Left lung (tissue), 10 donors: ENCODE measurements around the gene KLF13. TPM values are rescaled to one million over a fixed set of nuclear protein-coding genes. Genes with fewer than 3 reads are reported as not detected.

Experiments
- ATAC-seq: fragments of 200-7000 bp; cut with Tn5 transposase; one replicate; pipeline ENCODE4 v1.9.1; 2020; ENCODE audit warnings: moderate library complexity
- DNase-seq, 4 donors: peaks; one replicate each; pipeline ENCODE4 v3.0.0-alpha.2; 2013 to 2020
- H3K27ac ChIP-seq, 2 donors: fragments of 200-600 bp; sonication (generic) in 1 of 2; one replicate each; pipeline versions ENCODE4 v1.5.0 to v1.8.0; 2020 to 2021
- H3K27me3 ChIP-seq, 2 donors: fragments of 200-600 bp; sonication (generic) in 1 of 2; one replicate each; pipeline versions ENCODE4 v1.5.0 to v1.8.0; 2020 to 2021
- H3K36me3 ChIP-seq, 2 donors: fragments of 200-600 bp; sonication (generic) in 1 of 2; one replicate each; pipeline versions ENCODE4 v1.5.0 to v1.8.0; 2020 to 2021
- H3K4me1 ChIP-seq, 2 donors: fragments of 200-600 bp; one replicate each; pipeline ENCODE4 v1.8.0; 2021
- H3K4me3 ChIP-seq, 2 donors: fragments of 200-600 bp; sonication (generic) in 1 of 2; one replicate each; pipeline versions ENCODE4 v1.5.0 to v1.8.0; 2020 to 2021; ENCODE audit warnings: mild to moderate bottlenecking in 1 of 2
- H3K9me3 ChIP-seq, 2 donors: fragments of 200-600 bp; sonication (generic) in 1 of 2; one replicate each; pipeline versions ENCODE4 v1.5.0 to v1.8.0; 2020 to 2021
- intact Hi-C, 2 donors: fragments of 100-400 bp; cut with DNase I; formaldehyde crosslinking; loops; one replicate each; pipeline versions ENCODE4 v1.11.2 to v1.14.2; 2022
- polyA plus RNA-seq, 6 donors: library from polyadenylated mRNA; unstranded; fragments of 120-200 nt; gene quantifications; one replicate each; pipeline ENCODE4 v1.2.1, GENCODE V29; 2013; ENCODE audit not compliant: insufficient read length in 6 of 6
- total RNA-seq, 2 donors: library from RNA; stranded (reverse); fragmentation: NEBNext Ultra II Directional; extraction: Animal tissue kit (Norgen Biotek cat#: 25700); gene quantifications; one replicate each; pipeline ENCODE4 v1.2.1, GENCODE V29; 2021
- TF ChIP-seq, protein P1 (sequence below), 2 donors: fragments of 200-600 bp; sonication (generic) in 1 of 2; IDR thresholded peaks; one replicate each; pipeline versions ENCODE4 v1.5.0 to v1.8.0; 2021; ENCODE audit warnings: antibody characterized with exemption in 2 of 2
- donor health status: DM: no; HTN: yes; CAD: no.
- donor health status: DM: no; HTN: no; CAD: no.

Gene KLF13
- total and polyA plus RNA-seq, 8 donors: 44.7 to 116 (median 61.4) TPM

DNA sequence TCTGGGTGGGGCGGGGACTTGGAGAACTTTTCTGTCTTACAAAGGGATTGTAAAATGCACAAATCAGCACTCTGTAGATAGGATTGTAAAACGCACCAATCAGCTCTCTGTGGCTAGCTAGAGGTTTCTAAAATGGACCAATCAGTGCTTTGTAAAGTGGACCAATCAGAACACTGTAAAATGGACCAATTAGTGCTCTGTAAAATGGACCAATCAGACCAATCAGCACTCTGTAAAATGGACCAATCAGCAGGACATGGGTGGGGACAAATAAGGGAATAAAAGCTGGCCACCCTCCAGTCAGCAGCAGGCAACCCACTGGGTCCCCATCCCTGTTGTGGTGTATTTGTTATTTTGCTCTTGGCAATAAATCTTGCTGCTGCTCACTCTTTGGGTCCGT is 77.7 kb downstream of the KLF13 start:
- intact Hi-C loops: no loop called here
- no peak for ATAC-seq
- H3K4me1 ChIP-seq: peaks cover 0 to 20% of the 10 kb centered on the region in 2 donors
- H3K4me3 ChIP-seq: no peak overlapping the region
- TF ChIP-seq, protein P1, sequence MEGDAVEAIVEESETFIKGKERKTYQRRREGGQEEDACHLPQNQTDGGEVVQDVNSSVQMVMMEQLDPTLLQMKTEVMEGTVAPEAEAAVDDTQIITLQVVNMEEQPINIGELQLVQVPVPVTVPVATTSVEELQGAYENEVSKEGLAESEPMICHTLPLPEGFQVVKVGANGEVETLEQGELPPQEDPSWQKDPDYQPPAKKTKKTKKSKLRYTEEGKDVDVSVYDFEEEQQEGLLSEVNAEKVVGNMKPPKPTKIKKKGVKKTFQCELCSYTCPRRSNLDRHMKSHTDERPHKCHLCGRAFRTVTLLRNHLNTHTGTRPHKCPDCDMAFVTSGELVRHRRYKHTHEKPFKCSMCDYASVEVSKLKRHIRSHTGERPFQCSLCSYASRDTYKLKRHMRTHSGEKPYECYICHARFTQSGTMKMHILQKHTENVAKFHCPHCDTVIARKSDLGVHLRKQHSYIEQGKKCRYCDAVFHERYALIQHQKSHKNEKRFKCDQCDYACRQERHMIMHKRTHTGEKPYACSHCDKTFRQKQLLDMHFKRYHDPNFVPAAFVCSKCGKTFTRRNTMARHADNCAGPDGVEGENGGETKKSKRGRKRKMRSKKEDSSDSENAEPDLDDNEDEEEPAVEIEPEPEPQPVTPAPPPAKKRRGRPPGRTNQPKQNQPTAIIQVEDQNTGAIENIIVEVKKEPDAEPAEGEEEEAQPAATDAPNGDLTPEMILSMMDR (IDR thresholded peaks at IDR 0.05): no peak
- DNase-seq: no peak
- H3K36me3 ChIP-seq: peaks cover 0 to 2% of the 10 kb centered on the region in 2 donors
- peaks cover 0 to 4% of the 10 kb centered on the region in 2 donors for H3K9me3 ChIP-seq
- H3K27me3 ChIP-seq: no peaks in the 10 kb centered on the region
- no peak overlapping the region for H3K27ac ChIP-seq

GRCh38 chr15:31405200-31405920 is 78.7 kb downstream of the KLF13 start:
- Histone ChIP-seq H3K4me3 (no peak overlapping the region), H3K27me3 (no peaks in the 10 kb centered on the region), H3K27ac (peak overlapping the region in 1 of 2 donors; percentile 18), H3K9me3 (peaks cover 0 to 8% of the 10 kb centered on the region in 2 donors), H3K36me3 (peaks cover 0 to 2% of the 10 kb centered on the region in 2 donors), H3K4me1 (peaks cover 0 to 20% of the 10 kb centered on the region in 2 donors)
- DNase-seq (no peak), ATAC-seq (peak; percentile 25)
- intact Hi-C loops: no loop called here
- TF ChIP-seq, protein P1 (IDR thresholded peaks at IDR 0.05): no peak

DNA sequence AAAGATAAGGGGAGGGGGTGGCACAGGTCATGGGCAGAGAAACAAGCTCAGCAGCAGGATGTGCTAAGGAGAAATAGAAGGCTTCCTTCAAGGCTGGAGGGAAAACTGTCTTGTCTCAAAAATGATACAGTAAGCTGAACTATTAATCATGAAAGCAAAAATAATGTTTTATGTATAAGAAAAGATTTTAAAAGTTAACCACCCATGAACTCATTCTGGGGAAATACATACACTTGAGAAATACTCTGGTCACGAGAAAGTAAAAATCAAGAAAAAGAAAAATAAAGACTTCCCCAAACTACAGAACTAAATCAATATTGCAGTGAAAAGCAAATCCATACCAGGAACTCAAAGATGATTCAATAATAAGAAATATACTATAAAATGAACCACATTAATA is 80.7 kb downstream of the KLF13 start:
- peaks cover 0 to 8% of the 10 kb centered on the region in 2 donors for H3K9me3 ChIP-seq
- DNase-seq (no peak), ATAC-seq (no peak)
- intact Hi-C loops: no loop called here
- no peaks in the 10 kb centered on the region for H3K27me3 ChIP-seq
- H3K27ac ChIP-seq: no peak overlapping the region
- peaks cover 0 to 2% of the 10 kb centered on the region in 2 donors for H3K36me3 ChIP-seq
- peaks cover 0 to 20% of the 10 kb centered on the region in 2 donors for H3K4me1 ChIP-seq
- TF ChIP-seq, protein P1 (IDR thresholded peaks at IDR 0.05): no peak
- H3K4me3 ChIP-seq: no peak overlapping the region

DNA sequence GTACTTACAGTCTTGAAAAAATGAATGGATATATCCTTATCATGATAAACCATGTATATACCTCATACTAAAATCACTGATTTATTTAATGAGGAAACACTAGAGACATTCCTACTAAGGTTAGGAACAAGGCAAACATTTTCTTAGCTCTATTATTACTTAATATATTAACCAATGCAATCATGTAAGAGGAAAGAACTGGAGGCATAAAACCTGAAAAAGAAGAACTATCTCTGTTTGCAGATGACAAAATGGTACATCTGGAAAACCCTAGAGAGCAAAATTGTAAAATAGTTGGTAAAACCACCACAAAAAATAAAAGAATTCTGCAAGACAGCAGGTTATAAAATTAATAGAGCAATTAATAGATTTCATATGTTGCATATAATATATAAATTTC is 81.2 kb downstream of the KLF13 start:
- DNase-seq: no peak
- Histone ChIP-seq H3K27ac (no peak overlapping the region), H3K36me3 (peaks cover 0 to 2% of the 10 kb centered on the region in 2 donors), H3K27me3 (no peaks in the 10 kb centered on the region), H3K4me3 (no peak overlapping the region), H3K4me1 (peaks cover 0 to 20% of the 10 kb centered on the region in 2 donors), H3K9me3 (peaks cover 0 to 8% of the 10 kb centered on the region in 2 donors)
- TF ChIP-seq, protein P1 (IDR thresholded peaks at IDR 0.05): no peak
- intact Hi-C loops: no loop called here
- ATAC-seq: no peak

DNA sequence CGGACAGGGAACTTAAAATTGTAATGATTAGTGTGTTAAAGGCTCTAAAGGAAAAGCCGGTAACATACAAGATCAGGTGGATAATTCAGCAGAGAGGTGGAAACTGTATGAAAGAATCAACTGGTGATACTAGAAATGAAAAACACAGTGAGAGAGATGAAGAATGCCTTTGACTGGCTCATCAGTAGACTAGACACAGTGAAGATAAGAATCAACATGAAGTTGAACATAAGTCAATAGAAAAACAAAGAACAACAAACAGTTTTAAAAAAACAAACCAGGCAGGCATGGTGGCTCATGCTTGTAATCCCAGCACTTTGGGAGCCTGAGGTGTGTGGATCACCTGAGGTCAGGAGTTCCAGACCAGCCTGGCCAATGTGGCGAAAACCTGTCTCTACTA is 82.1 kb downstream of the KLF13 start:
- TF ChIP-seq, protein P1 (IDR thresholded peaks at IDR 0.05): no peak
- DNase-seq (no peak), ATAC-seq (no peak)
- peaks cover 0 to 2% of the 10 kb centered on the region in 2 donors for H3K36me3 ChIP-seq
- H3K4me1 ChIP-seq: peaks cover 0 to 20% of the 10 kb centered on the region in 2 donors
- peaks cover 0 to 8% of the 10 kb centered on the region in 2 donors for H3K9me3 ChIP-seq
- H3K27ac ChIP-seq: no peak overlapping the region
- intact Hi-C loops: no loop called here
- H3K27me3 ChIP-seq: no peaks in the 10 kb centered on the region
- H3K4me3 ChIP-seq: no peak overlapping the region
